Measurements from ENCODE around the gene KCTD13. TPM values are rescaled to one million over a fixed set of nuclear protein-coding genes. Genes with fewer than 3 reads are reported as not detected.

The KCTD13 gene
- total RNA-seq, 2 donors from 2014 or later: 21.5 to 27.5 TPM

DNA sequence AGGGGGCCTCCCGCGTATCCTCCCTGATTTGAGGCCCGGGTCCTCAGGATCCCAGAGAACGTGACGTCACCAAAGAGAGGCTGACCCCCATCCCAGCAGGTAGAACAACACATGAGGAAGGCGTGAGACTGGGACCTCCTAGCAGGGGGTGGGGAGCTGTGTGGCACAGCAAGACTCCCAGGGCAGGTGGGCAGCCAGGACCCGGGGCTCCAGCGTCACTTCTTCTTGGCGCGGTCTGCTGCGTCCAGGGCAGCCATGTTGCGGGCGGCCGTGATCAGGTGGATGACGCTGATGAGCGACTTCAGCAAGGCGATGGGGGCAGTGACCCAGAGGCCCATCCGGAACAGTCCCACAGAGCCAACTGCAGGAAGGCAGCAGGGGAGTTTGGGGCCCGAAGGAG lies 67.1 kb downstream of the KCTD13 start:
- Histone ChIP-seq H3K36me3 (ENCODE audit: control insufficient read depth, insufficient read depth, low read length) (peaks cover 16% of the 10 kb centered on the region), H3K9ac (ENCODE audit: extremely low read depth, low read length, poor library complexity, severe bottlenecking) (no peak overlapping the region), H3K4me3 (ENCODE audit: low read length) (no peak overlapping the region), H3K27me3 (ENCODE audit: control insufficient read depth, insufficient read depth, low read length, poor library complexity, severe bottlenecking) (no peaks in the 10 kb centered on the region), H3K4me1 (ENCODE audit: control insufficient read depth, insufficient read depth, low read length) (no peaks in the 10 kb centered on the region), H3K9me3 (ENCODE audit: control insufficient read depth, low read length) (no peaks in the 10 kb centered on the region), H3K27ac (ENCODE audit: low read depth, low read length) (no peak overlapping the region)
- no peaks in the 10 kb centered on the region for H3K27me3 Mint-ChIP-seq (ENCODE audit: insufficient read depth)
- TF ChIP-seq, protein P1, sequence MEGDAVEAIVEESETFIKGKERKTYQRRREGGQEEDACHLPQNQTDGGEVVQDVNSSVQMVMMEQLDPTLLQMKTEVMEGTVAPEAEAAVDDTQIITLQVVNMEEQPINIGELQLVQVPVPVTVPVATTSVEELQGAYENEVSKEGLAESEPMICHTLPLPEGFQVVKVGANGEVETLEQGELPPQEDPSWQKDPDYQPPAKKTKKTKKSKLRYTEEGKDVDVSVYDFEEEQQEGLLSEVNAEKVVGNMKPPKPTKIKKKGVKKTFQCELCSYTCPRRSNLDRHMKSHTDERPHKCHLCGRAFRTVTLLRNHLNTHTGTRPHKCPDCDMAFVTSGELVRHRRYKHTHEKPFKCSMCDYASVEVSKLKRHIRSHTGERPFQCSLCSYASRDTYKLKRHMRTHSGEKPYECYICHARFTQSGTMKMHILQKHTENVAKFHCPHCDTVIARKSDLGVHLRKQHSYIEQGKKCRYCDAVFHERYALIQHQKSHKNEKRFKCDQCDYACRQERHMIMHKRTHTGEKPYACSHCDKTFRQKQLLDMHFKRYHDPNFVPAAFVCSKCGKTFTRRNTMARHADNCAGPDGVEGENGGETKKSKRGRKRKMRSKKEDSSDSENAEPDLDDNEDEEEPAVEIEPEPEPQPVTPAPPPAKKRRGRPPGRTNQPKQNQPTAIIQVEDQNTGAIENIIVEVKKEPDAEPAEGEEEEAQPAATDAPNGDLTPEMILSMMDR (conservative IDR thresholded peaks at IDR 0.05): no peak
- no peaks in the 10 kb centered on the region for H3K9me3 Mint-ChIP-seq
- no peak for DNase-seq
- no peak overlapping the region for H3K27ac Mint-ChIP-seq
- 93 to 95% methylated on average over 15 to 19 of the region's 19 CpGs for WGBS, 2 experiments (ENCODE audit: insufficient coverage in 1 of 2, insufficient read length in 1 of 2)
- peaks cover 31% of the 10 kb centered on the region for H3K36me3 Mint-ChIP-seq (ENCODE audit: low read depth)
- H3K4me1 Mint-ChIP-seq: peaks cover 2% of the 10 kb centered on the region
- no peak overlapping the region for H3K4me3 Mint-ChIP-seq

DNA sequence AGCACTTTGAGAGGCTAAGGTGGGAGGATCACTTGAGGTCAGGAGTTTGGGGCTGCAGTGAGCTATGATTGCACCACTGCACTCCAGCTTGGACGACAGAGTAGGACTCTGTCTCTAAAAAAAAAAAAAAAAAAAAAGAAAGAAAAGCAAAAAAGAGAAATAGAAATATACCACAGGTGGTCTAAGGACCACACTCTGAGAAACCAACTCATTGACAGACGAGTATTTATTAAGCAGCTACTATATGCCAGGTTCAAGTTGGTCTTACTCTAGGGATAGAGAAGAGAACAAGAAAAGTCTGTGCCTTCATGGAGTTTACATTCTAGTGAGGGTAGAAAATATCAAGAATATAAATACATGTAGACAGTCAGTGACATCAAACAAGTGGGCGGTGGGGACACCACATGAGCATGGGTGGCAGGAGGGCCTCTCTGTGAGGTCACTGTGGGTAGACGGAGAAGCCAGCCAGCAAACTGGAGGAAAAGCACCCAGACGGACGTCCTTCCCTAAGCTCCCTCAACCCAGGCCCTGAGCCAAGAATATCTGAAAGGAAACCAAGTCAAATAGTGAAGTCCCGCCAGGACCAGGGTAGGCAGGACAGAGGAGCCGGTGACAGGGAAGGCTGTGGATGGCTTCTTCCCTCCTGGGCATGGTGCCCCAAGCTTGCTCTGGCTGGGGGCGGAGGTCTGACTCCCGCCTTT lies 67.7 kb downstream of the KCTD13 start:
- H3K9ac ChIP-seq (ENCODE audit: extremely low read depth, low read length, poor library complexity, severe bottlenecking): no peak overlapping the region
- no peak overlapping the region for H3K27ac ChIP-seq (ENCODE audit: low read depth, low read length)
- H3K4me1 ChIP-seq (ENCODE audit: control insufficient read depth, insufficient read depth, low read length): no peaks in the 10 kb centered on the region
- Mint-ChIP-seq H3K4me3 (no peak overlapping the region), H3K27ac (no peak overlapping the region), H3K4me1 (peaks cover 2% of the 10 kb centered on the region), H3K36me3 (ENCODE audit: low read depth) (peaks cover 31% of the 10 kb centered on the region), H3K9me3 (no peaks in the 10 kb centered on the region), H3K27me3 (ENCODE audit: insufficient read depth) (no peaks in the 10 kb centered on the region)
- peaks cover 16% of the 10 kb centered on the region for H3K36me3 ChIP-seq (ENCODE audit: control insufficient read depth, insufficient read depth, low read length)
- H3K4me3 ChIP-seq (ENCODE audit: low read length): no peak overlapping the region
- no peak for DNase-seq
- WGBS, 2 experiments (ENCODE audit: insufficient coverage in 1 of 2, insufficient read length in 1 of 2): 91 to 94% methylated on average over 9 to 10 of the region's 10 CpGs
- TF ChIP-seq, protein P1 (conservative IDR thresholded peaks at IDR 0.05): no peak
- H3K9me3 ChIP-seq (ENCODE audit: control insufficient read depth, low read length): no peaks in the 10 kb centered on the region
- H3K27me3 ChIP-seq (ENCODE audit: control insufficient read depth, insufficient read depth, low read length, poor library complexity, severe bottlenecking): no peaks in the 10 kb centered on the region

DNA sequence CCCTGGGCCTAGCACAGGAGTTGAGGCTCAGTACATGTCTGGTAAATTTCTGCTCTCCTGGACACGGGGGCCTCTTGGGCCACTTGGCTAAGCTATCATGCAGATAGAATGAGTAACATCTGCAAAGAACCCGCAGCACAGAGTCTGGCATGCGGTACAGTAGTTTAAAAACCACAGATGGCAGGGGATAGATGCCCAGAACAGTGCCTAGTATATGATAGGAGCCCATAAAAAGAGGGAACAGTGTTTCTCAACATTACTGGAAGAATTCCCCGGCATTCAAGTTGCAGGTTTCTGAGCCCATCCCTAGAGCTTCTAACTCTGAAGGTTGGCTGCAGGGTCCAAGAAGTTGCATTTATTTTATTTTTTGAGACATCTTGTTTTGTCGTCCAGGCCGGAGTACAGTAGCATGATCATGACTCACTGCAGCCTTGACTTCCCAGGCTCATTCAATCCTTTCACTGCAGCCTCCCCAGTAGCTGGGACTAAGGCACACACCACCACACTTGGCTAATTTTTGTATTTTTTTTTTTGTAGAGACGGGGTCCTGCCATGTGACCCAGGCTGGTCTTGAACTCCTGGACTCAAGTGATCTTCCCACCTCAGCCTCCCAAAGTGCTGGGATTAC lies 68.8 kb downstream of the KCTD13 start:
- WGBS, 2 experiments (ENCODE audit: insufficient coverage in 1 of 2, insufficient read length in 1 of 2): 94 to 98% methylated on average over 6 to 7 of the region's 7 CpGs
- no peak overlapping the region for H3K27ac Mint-ChIP-seq

More for the DNA sequence above, 68.8 kb downstream of the KCTD13 start:
- DNase-seq: no peak
- H3K4me1 ChIP-seq (ENCODE audit: control insufficient read depth, insufficient read depth, low read length): no peaks in the 10 kb centered on the region
- no peak overlapping the region for H3K4me3 Mint-ChIP-seq
- no peaks in the 10 kb centered on the region for H3K27me3 Mint-ChIP-seq (ENCODE audit: insufficient read depth)
- H3K9ac ChIP-seq (ENCODE audit: extremely low read depth, low read length, poor library complexity, severe bottlenecking): no peak overlapping the region
- peaks cover 31% of the 10 kb centered on the region for H3K36me3 Mint-ChIP-seq (ENCODE audit: low read depth)
- TF ChIP-seq, protein P1 (conservative IDR thresholded peaks at IDR 0.05): no peak
- no peaks in the 10 kb centered on the region for H3K9me3 Mint-ChIP-seq
- no peaks in the 10 kb centered on the region for H3K9me3 ChIP-seq (ENCODE audit: control insufficient read depth, low read length)
- no peak overlapping the region for H3K4me3 ChIP-seq (ENCODE audit: low read length)
- peaks cover 2% of the 10 kb centered on the region for H3K4me1 Mint-ChIP-seq
- H3K27ac ChIP-seq (ENCODE audit: low read depth, low read length): no peak overlapping the region
- peaks cover 16% of the 10 kb centered on the region for H3K36me3 ChIP-seq (ENCODE audit: control insufficient read depth, insufficient read depth, low read length)
- no peaks in the 10 kb centered on the region for H3K27me3 ChIP-seq (ENCODE audit: control insufficient read depth, insufficient read depth, low read length, poor library complexity, severe bottlenecking)

Other genes starting within 250 kb of the KCTD13 start
- gene QPRT, start 247.0 kb downstream of the KCTD13 start, total RNA-seq: 100 to 1,000 TPM in 1 of 2 donors, 10 to 100 TPM in 1; 92.3 to 109 TPM
- not detected for gene C16orf54, start 180.2 kb downstream of the KCTD13 start, total RNA-seq
- not detected for gene ZG16, start 148.0 kb downstream of the KCTD13 start, total RNA-seq
- 100 to 1,000 TPM in 1 of 2 donors, 10 to 100 TPM in 1; 94.7 to 130 TPM for gene KIF22, start 135.5 kb downstream of the KCTD13 start, total RNA-seq
- gene MAZ, start 119.7 kb downstream of the KCTD13 start, total RNA-seq: 100 to 1,000 TPM; 320 to 325 TPM
- gene PRRT2, start 114.0 kb downstream of the KCTD13 start, total RNA-seq: 10 to 100 TPM in 1 of 2 donors, 1 to 10 TPM in 1; 8.2 to 15.7 TPM
- gene PAGR1, start 110.1 kb downstream of the KCTD13 start, total RNA-seq: 10 to 100 TPM; 43.0 to 65.7 TPM
- 1 to 10 TPM; 3.0 to 8.0 TPM for gene MVP, start 105.8 kb downstream of the KCTD13 start, total RNA-seq
- 10 to 100 TPM; 63.4 to 68.4 TPM for gene CDIPT, start 63.0 kb downstream of the KCTD13 start, total RNA-seq
- gene SEZ6L2, start 26.7 kb downstream of the KCTD13 start, total RNA-seq: 10 to 100 TPM; 44.0 to 52.1 TPM
- 1 to 10 TPM; 6.1 to 8.7 TPM for gene ASPHD1, start 25.7 kb downstream of the KCTD13 start, total RNA-seq
- 100 to 1,000 TPM; 122 to 136 TPM for gene TMEM219, start 35.9 kb upstream of the KCTD13 start, total RNA-seq
- 10 to 100 TPM; 44.6 to 50.2 TPM for gene TAOK2, start 47.6 kb upstream of the KCTD13 start, total RNA-seq
- 10 to 100 TPM in 1 of 2 donors, 1 to 10 TPM in 1; 9.4 to 13.9 TPM for gene HIRIP3, start 69.4 kb upstream of the KCTD13 start, total RNA-seq
- 10 to 100 TPM; 77.4 to 80.1 TPM for gene INO80E, start 70.0 kb upstream of the KCTD13 start, total RNA-seq
- gene DOC2A, start 84.8 kb upstream of the KCTD13 start, total RNA-seq: 1 to 10 TPM; 6.2 to 9.9 TPM
- gene C16orf92, start 97.0 kb upstream of the KCTD13 start, total RNA-seq: not detected
- 1 to 10 TPM; 3.3 to 3.5 TPM for gene TLCD3B, start 105.0 kb upstream of the KCTD13 start, total RNA-seq
- gene ALDOA, start 139.5 kb upstream of the KCTD13 start, total RNA-seq: 100 to 1,000 TPM; 645 to 652 TPM
- 100 to 1,000 TPM; 150 to 151 TPM for gene PPP4C, start 149.8 kb upstream of the KCTD13 start, total RNA-seq
- 1 to 10 TPM; 3.0 to 6.3 TPM for gene TBX6, start 165.7 kb upstream of the KCTD13 start, total RNA-seq
- 10 to 100 TPM; 42.0 to 57.2 TPM for gene YPEL3, start 170.0 kb upstream of the KCTD13 start, total RNA-seq
- gene GDPD3, start 187.3 kb upstream of the KCTD13 start, total RNA-seq: 1 to 10 TPM; 2.7 to 6.5 TPM
- gene MAPK3, start 197.0 kb upstream of the KCTD13 start, total RNA-seq: 10 to 100 TPM; 53.8 to 62.0 TPM